Measurements from ENCODE around the gene CHMP4B.
A peak's percentile ranks its signal among the peaks of the same experiment; 100 is the strongest.
"Not testable (repeated sequence)": the region's sequence is repeated elsewhere in the genome, so short reads cannot be mapped to it uniquely, and the experiment has no call there.

Gene CHMP4B

GRCh38 chr20:33790566-33790965, 20.6 kb upstream of the CHMP4B start:
- no peak for DNase-seq

GRCh38 chr20:33791021-33791420, 20.1 kb upstream of the CHMP4B start:
- no peak for DNase-seq

GRCh38 chr20:33791540-33791939, 19.6 kb upstream of the CHMP4B start:
- DNase-seq, result no peak

- peak; percentile 57 to 60 for DNase-seq
Measured at GRCh38 chr20:33791959-33792597, 19.1 kb upstream of the CHMP4B start.

- DNase-seq, result not testable (repeated sequence)
Measured at GRCh38 chr20:33792598-33792989, 18.6 kb upstream of the CHMP4B start.

GRCh38 chr20:33793011-33793931, 17.9 kb upstream of the CHMP4B start:
- DNase-seq, result no peak

GRCh38 chr20:33796263-33796906, 14.8 kb upstream of the CHMP4B start:
- DNase-seq, result no peak

- DNase-seq, result no peak
Measured at GRCh38 chr20:33796907-33797544, 14.1 kb upstream of the CHMP4B start.

GRCh38 chr20:33798444-33798843, 12.7 kb upstream of the CHMP4B start:
- no peak for DNase-seq

GRCh38 chr20:33803921-33804337, 7.2 kb upstream of the CHMP4B start:
- DNase-seq, result no peak

- DNase-seq, result no peak
Measured at GRCh38 chr20:33808388-33808787, 2.8 kb upstream of the CHMP4B start.

GRCh38 chr20:33810259-33810658, 889 bp upstream of the CHMP4B start:
- no peak for DNase-seq

GRCh38 chr20:33811776-33812151, 616 bp downstream of the CHMP4B start:
- DNase-seq, result peak; percentile 6 to 13

- peak; percentile 13 to 19 for DNase-seq
Measured at GRCh38 chr20:33812152-33812849, 1.2 kb downstream of the CHMP4B start.

GRCh38 chr20:33812908-33813462, 1.8 kb downstream of the CHMP4B start:
- no peak for DNase-seq

- DNase-seq, result no peak
Measured at GRCh38 chr20:33814238-33814712, 3.1 kb downstream of the CHMP4B start.

- no peak for DNase-seq
Measured at GRCh38 chr20:33815671-33816070, 4.5 kb downstream of the CHMP4B start.

GRCh38 chr20:33816191-33816590, 5.0 kb downstream of the CHMP4B start:
- no peak for DNase-seq

GRCh38 chr20:33817411-33817810, 6.3 kb downstream of the CHMP4B start:
- DNase-seq, result no peak

GRCh38 chr20:33819456-33819855, 8.3 kb downstream of the CHMP4B start:
- DNase-seq, result no peak

GRCh38 chr20:33820362-33820761, 9.2 kb downstream of the CHMP4B start:
- DNase-seq, result no peak

- DNase-seq, result no peak
Measured at GRCh38 chr20:33821270-33821836, 10.2 kb downstream of the CHMP4B start.
